AG09309 (cell line): ENCODE measurements around the gene CCDC40.

Experiments
- DNase-seq: peaks from one replicate; pipeline ENCODE4 v3.0.0-alpha.2; 2010; ENCODE audit warnings: low read depth
- H3K4me3 ChIP-seq: 2 replicates; pipeline ENCODE4 v1.5.1; 2011; ENCODE audit warnings: mild to moderate bottlenecking, low read depth, low read length, moderate library complexity; ENCODE audit not compliant: control insufficient read depth
- TF ChIP-seq, protein P1 (sequence below): IDR thresholded peaks from 2 replicates; pipeline ENCODE4 v1.5.1; 2011; ENCODE audit warnings: mild to moderate bottlenecking, low read depth, low read length, inconsistent platforms; ENCODE audit not compliant: insufficient read depth, control insufficient read depth; ENCODE audit errors: missing control alignments

Gene CCDC40

DNA sequence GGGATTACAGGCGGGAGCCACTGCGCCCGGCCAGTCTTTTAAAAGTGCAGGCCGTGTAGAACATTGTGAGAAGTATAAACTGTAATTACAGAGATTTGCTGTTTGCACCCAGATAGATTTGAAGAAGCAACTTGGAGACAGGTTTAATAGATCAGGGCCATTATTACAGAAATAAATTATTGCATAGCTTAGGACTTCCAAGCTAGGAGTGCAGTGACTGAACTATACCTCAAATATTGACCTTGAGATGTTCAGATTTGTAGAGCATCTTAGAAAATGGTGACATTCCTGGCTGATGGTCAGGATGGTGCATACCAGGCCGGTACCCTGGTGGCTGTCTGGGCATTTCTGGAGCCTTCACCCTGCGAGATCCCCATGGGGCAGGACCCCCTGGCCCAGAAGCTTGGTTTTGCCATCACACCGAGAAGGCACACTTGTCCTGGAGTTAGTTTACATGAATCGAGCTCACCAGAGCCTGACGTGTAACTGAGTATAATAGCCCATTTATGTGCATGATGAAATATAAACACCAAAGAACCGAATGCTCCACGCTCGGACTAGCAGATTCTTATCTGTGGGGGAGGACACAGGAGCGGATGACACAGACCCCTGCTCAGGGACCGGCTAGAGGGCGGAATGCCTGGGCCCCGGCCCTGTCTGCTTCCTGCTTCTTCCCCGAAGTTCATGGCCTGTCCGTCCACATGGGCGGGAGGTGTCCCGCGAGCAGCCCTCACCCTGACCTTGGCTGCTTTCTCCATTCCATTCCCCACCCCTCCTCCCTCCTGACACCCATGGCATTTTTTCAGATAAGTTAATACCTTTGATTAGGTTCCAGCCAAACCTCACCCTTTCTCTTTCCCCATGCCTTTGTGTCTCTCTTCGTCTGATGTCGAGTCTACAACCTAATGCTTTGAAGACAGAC, 32.1 kb downstream of the CCDC40 start:
- no peak for DNase-seq
- TF ChIP-seq, protein P1, sequence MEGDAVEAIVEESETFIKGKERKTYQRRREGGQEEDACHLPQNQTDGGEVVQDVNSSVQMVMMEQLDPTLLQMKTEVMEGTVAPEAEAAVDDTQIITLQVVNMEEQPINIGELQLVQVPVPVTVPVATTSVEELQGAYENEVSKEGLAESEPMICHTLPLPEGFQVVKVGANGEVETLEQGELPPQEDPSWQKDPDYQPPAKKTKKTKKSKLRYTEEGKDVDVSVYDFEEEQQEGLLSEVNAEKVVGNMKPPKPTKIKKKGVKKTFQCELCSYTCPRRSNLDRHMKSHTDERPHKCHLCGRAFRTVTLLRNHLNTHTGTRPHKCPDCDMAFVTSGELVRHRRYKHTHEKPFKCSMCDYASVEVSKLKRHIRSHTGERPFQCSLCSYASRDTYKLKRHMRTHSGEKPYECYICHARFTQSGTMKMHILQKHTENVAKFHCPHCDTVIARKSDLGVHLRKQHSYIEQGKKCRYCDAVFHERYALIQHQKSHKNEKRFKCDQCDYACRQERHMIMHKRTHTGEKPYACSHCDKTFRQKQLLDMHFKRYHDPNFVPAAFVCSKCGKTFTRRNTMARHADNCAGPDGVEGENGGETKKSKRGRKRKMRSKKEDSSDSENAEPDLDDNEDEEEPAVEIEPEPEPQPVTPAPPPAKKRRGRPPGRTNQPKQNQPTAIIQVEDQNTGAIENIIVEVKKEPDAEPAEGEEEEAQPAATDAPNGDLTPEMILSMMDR = no peak
- no peak overlapping the region for H3K4me3 ChIP-seq

DNA sequence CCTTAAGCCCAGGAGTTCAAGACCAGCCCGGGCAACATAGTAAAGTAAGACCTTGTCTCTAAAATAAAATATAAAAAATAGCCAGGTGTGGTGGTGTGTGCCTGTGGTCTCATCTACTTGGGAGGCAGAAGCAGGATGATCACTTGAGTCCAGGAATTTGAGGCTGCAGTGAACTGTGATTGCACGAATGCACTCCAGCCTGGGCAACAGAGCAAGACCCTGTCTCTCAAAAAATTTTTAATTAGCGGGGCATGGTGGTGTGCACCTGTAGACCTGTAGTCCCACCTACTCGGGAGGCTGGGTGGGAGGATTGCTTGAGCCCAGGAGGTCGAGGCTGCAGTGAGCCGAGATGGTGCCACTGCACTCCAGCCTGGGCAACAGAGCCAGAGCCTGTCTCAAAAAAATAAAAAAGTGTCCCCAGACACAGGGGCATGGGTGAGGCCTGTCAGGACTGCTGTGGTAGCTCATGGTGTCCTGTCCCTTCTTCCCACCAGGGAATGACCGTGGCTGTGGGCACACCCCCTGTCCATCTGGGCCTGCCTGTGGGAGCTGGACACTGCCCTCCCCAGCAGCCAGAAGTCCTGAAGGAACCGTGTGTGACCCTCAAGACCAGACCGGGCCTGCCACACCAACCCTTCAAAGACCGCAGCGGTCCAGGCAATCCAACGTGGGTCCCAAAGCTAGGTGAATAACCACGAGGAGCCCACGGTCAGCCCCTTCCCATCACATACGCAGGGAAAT, 34.1 kb downstream of the CCDC40 start:
- no peak overlapping the region for H3K4me3 ChIP-seq
- no peak for DNase-seq
- TF ChIP-seq, protein P1 = no peak

DNA sequence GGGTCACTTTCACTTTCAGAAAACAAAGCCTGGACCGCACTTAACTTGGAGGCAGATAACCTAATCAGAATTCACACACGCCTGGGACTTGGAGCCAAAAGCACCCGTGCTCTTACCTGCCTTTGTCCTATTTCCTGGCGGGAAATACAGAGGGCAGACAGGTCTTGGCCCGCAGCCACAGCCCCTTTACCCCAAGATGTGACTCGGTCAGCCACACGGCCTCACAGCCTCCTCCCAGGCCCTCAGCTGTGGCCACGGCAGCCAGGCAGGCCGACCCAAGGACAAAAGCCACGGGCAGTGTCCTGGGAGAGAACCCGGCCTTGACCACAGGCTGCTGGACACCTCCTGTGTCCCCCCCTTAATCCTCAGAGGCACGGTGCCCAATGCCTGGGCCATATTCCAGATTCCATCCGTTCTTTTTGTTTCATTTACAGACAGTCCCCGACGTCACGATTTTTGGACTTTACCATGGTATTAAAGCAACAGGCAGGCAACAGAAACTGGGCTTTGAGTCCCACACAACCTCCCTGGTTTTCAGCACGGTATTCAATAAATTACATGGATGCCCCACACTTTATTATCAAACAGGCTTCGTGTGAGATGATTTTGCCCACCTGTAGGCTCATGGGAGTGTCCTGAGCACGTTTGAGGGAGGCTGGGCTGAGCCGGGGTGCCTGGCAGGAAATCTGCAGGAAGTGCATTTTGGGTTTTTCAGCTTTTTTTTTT, 34.8 kb downstream of the CCDC40 start:
- TF ChIP-seq, protein P1 = no peak
- DNase-seq = no peak
- H3K4me3 ChIP-seq = peak overlapping the region; percentile 6

DNA sequence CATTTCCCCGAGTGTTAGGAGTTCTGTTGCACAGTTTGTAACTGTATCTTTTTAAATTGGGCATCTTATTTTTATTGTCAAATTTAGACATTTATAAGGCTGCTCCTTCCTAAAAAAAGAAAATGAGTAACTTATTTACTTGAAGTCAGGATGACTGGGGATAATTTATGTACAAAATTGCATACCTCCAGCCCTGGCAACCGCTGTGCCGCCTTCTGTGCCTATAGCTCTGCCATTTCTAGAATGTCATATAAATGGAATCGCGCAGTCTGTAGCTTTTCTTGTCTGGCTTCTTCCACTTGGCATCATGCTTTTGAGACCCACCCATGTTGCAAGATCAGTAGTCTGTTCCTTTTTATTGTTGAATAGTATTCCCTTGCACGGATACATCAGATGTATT, 36.0 kb downstream of the CCDC40 start:
- H3K4me3 ChIP-seq = no peak overlapping the region
- TF ChIP-seq, protein P1 = no peak
- no peak for DNase-seq

DNA sequence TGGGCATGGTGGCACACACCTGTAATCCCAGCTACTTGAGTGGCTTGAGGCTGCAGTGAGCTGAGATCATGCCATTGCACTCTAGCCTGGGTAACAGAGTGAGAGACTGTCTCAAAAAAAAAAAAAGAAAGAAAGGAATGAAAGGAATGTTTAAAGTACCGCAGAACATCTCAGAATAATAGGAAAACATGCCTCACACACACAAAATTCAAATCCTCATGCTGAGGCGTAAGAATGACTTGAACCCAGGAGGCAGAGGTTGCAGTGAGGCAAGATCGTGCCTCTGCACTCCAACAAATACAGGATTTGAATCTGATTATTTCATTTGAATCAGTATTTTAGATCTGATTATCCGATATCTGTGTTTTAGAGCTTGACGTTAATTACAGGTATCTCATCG, 43.6 kb downstream of the CCDC40 start:
- no peak overlapping the region for H3K4me3 ChIP-seq
- TF ChIP-seq, protein P1 = no peak
- no peak for DNase-seq

DNA sequence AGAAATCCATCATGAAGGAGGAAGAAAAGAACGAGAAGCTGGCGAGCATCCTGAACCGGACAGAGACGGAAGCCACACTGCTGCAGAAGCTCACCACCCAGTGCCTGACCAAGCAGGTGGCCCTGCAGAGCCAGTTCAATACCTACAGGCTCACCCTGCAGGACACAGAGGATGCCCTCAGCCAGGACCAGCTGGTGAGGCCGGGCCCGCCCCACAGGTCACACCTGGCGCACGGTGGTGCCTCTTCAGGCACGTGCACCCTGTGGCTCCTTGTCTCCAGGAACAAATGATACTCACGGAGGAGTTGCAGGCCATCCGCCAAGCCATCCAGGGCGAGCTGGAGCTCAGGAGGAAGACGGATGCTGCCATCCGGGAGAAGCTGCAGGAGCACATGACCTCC, 45.2 kb downstream of the CCDC40 start:
- no peak for DNase-seq
- H3K4me3 ChIP-seq = no peak overlapping the region
- TF ChIP-seq, protein P1 = no peak
